GM04504 (cell line): ENCODE measurements around the gene BLID.
A peak's percentile ranks its signal among the peaks of the same experiment; 100 is the strongest.

Experiments used
- DNase-seq: peaks from one replicate; pipeline ENCODE4 v3.0.0-alpha.2; 2012; ENCODE audit warnings: low read depth

The BLID gene

DNA sequence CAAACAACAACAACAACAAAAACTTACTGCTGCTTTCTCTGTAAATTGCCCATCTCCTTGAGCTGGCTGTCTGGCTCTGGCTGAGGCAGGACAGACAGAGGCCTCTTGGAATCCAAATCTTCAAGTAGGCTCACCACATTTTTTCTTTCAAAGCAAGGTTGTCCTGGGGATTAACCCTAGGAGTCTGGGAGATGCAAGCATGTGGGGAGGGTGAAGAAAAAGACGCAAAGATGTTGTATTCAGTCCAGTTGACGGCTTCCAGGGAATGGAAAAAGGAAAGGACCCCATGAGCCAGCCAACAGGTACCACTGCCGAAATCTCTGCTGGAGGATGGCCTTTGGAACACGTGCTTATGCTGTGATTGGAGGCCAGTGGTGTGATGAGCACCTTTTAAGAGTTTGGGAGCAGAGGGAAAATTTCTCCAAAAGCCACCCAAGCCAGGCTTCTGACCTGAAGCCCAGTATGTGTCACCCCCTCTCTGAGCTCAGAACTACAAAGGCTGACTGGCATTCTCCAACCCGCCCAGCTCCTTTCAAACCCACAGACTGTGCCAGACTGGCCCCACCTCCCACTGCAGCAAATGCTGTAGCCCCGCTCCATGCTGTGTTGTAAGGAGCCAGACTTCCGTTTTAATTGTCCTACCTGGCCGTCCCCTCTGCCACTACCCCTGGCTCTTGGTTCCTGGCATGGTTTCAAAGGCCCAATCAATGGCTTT, 10.8 kb downstream of the BLID start:
- DNase-seq, result no peak

DNA sequence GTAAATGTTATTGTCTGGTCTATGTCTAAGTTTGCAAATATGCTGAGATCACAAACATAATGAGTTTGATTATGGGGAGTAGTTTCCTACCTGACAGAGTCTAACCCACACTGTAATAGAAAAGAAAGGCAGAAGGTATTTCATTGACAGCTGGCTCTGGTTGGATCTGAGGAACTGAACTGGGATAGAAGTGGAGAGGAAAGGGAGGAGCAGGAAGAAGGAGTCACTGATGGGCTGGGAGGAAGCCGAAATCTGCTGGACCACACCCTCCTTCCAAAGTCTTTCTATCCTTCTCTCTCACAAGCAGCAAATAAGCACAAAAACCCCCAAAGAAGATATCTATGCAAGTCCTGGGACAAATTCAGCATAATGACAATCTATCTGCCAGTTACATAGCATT, 11.7 kb downstream of the BLID start:
- no peak for DNase-seq

DNA sequence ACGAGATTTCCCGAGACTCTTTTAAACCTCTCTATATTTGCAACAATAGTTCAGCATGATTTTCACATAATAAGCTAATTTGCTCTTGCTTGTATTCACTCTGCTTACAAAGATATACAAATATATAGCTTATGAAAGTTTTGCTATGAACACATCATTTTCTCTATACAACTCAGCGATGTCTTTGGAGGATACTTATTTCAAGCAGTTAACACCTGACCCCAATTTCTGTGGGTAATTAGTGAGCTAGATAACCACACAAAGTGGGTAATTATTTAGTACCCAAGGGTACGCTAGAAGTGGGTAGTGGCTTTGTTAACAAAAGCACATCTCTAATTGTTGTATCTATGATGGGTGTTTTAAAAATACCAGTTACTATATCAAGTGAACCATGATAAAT, 12.3 kb downstream of the BLID start:
- no peak for DNase-seq

DNA sequence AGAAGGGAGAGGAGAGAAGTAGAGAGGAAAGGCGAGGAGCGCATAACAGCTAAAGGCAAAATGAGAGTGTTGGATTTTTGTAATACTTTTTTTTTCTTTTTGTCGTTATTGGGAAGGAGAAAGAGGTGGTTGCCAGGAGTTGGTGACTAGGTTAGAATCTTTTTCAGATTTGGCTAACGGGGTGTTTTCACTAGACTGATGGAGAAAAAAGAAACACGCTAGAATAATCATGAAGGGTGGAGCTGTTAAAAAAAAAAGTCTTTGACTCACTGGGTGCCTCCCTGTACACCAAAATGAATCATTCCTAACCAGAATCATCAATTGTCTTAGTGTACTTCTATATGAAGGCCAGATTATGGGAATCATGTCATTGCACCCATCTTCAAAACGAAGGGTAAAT, 12.7 kb downstream of the BLID start:
- DNase-seq, result no peak

DNA sequence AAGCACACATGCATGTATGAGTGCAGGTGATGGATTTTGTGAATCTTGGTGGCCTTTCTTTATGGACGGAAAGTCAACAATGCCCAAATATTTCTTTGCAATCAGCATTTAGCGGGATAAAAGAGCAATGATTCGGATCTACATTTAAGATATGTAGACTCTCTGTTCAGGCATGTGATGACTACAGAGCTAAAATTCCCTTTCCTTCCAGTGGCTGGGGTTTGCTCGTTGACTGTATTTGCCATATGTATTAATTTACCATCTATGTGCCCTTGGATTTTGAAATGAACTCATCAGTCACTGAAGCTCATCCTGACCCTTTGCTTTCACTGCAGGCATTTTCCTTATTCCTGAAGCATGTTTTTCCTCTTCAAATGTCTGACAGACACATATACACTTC, 13.6 kb downstream of the BLID start:
- no peak for DNase-seq

DNA sequence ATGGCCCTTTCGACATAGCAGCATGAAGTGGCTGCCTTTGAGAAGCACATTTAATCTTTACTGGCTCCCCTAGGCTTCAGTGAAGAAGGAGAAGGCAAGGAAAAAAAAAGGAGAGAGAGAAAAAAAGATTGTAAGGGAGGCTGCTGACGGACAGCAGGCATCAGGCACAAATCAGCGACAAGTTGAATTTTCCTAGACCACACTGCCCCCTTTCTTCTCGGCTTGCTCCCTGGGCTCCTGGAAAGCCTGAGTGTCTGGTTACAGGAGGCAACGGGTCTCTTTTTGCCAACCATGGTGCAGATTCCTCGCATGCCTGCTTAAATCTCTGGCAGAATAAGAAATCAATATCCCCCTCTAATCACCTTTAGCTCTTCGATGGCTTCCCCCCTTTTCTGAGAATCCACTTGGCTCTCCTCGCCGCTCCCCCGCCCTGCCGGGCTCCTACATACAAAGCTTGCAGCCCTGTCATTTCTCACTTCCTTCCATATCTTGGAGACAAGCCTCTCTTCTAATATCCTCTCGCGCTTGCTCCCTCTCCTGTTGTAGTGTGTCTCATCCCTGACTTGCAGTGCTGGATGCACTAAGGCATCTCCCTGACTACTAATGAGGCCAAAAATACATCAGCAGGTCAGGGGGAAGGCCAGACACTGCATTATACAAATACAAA, 14.3 kb downstream of the BLID start:
- DNase-seq, result peak; percentile 81

DNA sequence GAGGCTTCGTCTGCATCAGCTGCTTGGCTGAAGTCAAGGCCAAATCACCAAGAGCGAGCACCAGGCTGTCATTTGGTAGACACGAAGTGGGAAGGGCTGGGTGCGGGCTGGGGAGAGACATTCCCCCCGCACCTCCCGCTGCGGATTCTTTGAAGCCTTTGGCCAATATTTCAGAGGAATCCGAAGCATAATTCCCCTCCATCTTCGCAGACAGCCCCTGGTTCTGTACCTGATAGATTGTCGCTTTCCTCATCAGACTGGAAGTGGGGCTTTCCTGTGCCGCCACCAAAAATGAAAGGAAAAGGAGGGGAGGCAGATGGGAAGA, 15.3 kb downstream of the BLID start:
- DNase-seq, result peak; percentile 57

DNA sequence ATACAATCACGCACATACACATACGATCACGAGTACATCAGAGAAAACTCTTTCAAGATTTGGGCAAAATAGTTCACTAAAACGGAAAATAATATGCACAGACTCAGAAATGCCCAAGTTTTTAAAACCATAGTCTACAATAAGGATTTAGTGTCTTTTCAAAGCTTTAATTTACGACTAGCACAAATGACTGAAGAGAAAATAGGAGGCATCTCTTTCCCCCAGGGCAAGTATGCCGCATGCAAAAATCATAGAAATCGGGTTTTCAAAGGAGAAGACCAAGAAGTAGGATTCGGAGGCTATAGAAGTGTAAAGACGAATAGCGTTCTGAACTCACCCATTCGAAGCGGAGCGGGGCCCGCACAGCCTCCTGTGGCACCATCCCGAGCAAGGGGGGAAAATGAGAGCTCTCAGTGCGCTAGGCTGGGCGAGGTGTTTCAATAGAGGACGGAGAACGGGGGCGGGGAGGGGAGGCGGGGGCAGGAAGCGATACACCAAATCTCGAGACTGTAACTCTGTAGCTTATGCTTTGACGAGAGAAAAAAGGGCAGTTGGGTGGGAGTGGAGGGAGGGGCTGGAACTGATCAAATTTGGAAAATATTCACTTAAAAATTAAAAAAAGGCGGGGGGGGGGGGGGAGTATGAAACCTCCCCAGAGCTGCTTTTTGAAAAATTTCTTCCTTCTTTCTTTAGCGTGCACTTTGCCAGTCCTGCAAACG, 15.8 kb downstream of the BLID start:
- peak; percentile 58 for DNase-seq

DNA sequence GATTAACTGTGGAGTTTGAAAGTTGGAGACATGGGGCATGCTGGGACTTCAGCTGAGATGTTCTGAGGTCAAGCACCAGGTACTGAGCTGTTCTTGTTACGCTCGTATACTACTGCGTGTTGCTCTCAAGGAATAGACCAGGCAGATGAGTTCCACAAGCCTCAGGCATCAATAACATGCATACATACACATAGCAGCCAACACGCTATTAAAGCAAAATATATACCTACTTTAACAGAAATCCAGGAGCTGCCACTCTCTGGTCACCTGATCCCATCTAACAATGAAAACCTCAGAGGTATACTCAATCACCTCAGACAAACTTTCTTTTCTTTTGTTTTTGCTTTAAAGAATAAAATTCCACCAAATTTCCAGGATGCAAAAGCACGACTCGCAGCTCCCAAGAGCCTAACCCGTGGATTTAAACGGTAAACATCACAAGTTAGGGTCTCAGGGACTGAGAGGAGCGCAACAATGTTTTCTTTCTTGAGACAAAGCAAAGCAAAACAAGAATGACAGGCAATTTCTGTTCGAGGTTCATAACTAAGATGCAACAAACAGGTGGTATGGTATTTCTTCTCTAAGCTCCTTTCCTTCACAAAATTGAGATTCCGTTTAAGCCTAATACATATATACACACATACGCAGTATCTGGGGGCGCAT, 16.5 kb downstream of the BLID start:
- no peak for DNase-seq

DNA sequence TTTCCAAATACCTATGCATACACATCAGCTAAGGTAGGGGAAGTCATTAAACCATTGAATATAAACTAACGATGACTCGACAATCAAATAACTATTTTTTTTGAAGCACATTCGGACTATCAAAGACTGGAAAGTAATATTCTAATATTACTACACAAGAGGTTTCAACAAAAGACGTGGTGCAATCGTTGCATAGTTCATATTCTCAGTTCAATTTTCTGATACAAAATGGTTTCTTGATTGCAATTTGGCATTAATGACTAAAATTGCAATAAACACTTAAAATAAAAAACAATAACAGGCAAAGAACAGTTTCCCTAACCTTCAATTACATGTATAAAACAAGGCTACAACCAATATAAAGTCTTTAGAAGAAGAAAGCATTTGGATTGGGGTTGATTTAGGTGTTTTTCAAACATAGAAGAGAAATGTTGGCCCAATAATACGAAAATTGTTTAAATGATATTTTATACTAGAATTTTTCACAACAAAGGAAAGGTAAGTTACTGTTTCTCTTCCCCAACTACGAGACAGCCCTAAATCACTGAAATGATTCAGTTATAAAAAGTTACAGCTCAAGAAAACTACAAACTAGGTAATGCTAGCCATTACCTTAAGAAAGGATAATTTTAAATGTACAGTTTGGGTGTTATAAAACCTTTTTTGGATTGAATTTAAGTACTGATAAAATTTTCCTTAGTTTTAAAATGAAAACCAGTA, 17.6 kb downstream of the BLID start:
- DNase-seq, result no peak

DNA sequence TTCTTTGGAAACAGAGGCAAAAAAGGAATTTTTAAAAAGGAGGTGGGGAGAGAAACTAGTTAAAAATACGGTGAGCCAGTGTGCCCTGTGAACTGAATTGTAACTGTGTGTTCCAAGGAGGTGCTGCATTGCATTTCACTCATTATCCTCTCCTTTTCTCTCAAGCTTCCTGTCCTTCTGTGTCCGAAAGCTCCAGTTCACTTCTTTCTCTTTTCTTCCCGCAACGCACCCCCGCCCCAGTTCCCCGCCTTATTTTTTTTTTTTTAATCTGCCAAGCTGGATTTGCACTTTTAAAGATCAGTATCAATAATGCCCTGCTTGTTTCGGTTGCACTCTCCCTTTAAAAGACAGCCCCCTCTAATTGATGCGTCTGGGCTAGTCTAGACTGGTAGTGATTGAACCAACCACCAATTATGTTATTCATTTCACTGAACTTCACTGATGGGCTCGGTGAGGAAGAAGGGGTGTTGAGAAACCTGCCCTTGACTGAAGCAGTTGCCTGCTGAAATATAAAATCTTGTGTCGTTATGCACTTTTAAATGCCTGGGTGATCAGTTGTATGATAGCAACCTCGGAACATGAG, 18.5 kb downstream of the BLID start:
- DNase-seq, result no peak

DNA sequence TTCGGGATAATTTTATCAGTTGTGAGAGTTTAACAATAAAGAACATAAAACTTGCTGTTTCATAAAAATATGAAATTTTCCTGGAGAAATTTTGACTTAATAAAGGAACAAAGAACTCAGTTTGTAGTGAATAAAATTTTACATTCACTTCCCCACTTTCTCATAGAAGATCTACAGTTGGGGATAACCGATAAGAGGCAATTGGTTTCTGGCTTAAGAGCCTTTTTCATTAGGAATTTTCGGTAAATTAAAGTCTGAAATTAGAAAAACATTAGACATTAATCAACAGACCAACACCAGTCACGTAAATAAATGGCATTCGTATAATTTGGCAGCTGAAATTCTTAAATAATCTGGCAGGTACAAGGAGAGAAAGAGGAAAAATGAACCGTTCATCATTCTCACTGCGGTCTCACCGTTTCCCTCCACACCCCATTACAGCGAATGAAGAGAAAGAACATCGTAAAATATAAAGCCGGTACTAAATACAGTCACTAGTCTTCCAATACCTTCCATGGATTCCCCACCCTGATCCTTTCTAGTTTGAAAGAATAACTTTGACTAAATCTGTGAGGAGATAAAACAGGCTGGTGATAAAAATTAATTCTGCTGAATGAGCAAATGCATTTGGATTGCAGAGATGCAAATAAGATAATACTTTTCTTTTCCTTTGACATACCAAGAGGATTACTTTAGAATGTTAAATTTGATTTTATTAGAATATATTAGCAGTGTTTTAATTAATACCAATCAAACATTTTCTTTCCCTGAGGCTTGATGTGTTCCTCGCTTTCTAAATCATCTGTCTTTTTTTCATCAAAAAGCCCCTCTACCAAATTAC, 19.5 kb downstream of the BLID start:
- DNase-seq, result no peak

DNA sequence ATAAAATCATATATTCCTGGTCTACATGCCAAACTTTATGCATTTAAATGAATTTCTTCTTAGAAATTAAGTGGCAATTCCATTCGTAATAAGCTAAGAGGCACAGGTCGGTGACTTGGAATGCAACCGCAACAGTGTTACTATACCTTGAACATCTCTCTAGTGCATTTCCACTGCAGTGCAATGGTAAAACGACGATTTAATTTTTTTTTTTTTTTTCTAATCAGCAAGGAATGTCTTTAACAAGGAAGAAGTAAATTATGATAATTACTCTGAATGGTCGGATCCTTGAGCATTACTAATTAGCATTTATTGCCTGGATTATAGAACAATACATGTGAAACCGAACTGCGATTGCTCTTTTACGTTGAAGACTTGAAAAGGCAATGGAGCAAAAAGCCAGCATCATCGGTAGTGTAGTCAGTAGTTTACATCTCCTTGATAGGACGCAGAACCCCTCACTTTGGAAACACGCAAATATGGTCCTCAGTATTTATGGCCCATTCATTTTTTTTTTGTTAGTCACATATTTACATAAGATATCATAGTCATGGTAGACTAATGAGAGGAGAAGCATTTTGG, 20.2 kb downstream of the BLID start:
- no peak for DNase-seq

DNA sequence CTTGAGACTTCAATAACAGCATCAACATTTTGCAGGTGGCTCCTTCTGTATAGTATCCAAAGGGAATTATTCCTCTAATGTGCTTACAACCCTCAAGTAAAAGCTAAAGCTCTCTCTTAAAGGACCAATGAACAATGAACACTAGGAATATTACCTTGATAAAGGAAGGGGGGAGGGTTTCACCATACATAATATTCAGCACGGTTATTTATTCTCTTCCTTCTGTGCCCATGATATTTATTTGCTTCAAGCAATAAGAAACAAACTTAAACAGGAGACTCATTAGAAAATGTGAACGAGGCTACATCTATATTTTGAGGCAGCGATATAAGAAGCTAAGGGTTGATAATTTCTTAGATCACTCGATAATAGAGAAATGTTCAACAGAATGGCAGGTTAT, 21.2 kb downstream of the BLID start:
- DNase-seq, result no peak

DNA sequence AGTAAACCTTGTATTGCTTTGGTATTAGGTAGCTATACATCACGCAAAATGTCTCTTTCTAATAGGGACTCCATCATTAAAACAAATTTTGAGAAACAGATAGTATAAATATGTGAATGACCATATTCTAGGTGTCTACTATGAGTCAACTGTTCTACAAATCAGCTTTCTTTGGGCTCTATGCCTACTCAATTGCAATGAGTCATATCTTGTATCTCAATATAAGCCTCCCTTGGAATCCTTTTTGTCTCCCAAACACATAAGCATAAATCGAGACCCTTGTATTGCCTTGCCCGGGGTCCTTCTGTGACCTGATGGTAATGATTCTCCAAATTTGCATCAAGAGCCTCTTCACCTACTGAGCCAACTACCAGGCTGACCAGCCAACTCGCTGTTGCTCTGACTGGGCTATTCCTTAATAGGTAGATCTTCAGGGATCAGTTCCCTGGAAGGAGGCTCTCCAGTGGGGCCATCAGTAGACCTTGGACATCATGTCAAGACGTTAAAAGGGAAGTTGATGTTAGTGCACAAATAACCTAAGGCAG, 22.2 kb downstream of the BLID start:
- no peak for DNase-seq

DNA sequence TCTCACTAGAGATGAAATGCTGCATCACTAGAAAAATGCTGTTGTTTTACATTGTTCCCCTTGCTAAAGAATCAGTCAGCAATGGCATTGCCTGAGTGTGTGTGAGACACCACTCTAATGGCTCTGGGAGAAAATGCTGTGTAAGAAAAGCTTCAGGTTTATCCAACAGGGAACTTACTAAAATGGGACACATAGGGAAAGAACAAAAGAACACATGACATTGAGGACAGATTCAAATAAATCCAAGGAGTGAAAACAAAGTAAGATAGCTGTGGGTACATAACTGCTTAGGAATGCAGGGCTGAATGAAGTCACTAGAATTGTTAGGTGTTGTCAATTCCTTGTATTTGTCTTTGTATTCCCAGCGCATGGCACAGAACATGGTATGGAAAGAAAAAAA, 24.2 kb downstream of the BLID start:
- no peak for DNase-seq

DNA sequence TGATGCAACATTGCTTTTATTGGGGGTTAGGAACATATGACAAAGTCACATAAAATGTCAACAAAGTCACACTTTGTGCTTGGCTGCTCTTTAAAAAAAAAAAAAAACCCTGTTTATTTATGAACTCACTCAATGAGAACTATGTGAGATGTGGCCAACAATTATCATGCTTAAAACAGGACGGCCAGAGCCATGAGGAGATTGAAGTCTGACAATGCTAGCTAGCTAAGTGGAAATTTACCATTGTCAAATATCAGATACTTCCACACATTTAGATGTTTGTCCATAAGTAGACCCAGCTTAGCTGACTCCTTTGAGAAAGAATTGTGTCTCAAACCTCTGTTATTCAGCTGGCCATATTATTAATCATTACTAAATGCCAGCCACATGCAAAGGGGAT, 26.9 kb downstream of the BLID start:
- DNase-seq, result no peak

DNA sequence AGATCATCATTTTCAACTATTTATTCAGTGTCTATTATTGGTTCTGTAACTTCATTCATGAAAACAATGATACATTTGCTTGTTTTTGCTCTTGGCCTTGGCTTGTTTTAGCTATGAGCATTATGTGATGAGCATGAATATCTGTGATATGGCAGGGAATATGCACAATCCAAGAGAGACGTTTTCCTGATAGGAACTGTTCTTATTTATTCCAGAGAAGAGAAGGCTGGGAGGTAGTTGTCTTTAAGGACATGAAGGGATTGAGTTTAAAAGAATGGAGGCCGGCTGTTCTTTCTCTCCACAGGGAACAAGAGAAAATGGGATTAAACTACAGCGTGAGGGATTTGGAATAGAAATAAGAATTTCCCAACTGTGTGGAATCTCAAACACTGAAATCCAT, 30.3 kb downstream of the BLID start:
- DNase-seq, result no peak

DNA sequence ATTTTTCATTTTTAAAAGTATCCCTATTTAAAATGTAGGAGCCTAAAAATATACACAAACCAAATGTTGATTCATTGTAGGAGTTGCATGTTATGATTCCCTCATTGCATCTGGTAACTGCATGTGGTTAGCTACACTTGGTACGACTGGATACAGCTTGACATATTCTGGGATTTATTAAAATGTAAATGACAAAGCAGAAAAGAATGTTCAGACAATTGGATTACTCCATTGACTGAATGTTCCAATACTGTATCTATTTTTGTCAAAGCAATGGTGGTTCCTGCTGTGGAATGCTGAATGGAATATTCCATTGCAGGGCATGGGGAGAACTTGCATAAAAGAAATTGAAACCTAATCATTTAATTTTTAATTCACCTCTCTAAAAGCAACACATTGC, 30.8 kb downstream of the BLID start:
- DNase-seq, result peak; percentile 90

DNA sequence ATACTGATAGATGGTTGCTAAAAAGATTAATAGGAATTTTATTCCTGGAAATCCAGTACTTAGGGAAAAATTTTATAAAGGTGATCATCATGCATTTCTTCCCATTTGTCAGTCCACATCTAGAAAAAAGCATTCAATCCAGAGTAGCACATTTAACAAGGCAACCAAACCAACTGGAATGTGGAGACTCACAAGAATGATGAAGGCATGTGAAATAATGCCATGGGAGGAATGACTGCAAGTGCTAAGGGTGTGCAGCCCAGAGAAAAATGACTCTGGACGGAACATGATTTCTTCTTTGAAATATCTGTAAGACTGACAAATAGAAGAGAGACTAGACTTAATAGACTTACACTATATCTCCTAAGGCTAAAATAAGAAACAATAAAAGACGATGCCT, 33.8 kb downstream of the BLID start:
- DNase-seq, result no peak
